Suppressor macrophage treated with lipopolysaccharide for 4 hours (primary cell): ENCODE measurements around the gene ACTRT3.

Experiments
- DNase-seq: peaks from one replicate; pipeline ENCODE4 v3.0.0-alpha.2; 2020

The ACTRT3 gene

DNA sequence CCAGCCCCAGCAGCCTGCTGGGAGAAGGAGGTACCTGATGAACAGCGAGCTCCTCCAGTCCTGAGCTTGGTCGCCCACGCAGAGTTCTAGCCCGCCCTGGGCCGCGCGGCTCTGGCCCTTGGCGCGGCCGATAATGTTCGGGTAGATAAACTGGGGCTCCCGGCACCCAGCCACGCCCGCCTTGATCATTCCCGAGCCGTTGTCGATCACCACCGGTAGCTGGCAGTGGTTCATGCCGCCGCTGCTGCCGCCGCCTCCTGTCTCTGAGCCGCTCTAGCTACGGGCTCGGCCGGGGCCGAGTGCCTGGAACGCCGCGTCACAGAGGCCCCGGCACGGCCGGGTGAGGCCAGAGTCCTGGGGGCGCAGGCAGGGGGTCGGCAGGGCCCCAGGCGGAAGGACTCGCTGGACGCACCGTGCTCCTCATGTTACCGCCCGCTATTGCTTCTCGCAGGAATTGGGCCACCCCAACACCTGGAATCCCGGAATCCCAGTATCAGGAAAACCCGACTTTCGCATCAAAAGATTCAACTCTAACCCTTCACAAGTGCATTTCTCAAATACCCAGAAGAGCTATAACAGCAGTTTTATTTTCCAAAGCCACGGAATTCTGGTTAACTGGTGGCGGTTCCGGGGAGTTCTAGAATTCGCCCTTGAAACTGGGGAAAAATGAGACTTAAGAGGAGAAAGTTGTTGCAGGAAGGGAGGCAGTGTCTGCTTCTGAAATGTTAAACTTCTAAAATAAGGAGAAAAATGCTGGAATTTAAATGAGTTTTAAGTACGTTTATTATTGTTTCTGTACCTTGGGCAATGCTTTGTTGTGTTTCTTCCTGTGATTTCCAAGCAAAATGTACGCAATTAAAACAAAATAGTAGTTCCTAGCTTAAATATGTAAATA lies at the start of gene ACTRT3:
Gene ACTRT3, minus strand, starts transcription at position 275 of the 895 bp plus-strand sequence. Its CDS starts 41 bp downstream, at position 234.
- peak; percentile 65 for DNase-seq

DNA sequence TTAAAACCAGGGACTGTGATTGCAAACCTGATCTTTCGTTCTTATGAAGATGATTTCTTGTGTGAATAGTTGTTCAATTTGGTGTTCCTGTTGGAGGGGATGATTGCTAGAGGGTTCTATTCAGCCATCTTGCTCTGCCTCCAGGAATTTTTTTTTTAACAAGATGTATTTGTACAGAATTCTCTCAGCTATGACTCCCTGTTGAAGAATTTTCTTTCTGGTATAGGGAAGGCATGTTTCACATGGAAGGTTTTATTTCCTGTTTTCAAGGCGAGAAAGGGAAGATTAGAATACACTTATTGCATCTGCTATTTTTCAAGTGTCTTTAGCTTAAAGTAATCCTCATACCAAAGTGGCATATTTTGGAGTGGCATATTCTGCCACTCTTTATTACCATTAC lies 49.0 kb upstream of the ACTRT3 start:
- DNase-seq, result no peak

GRCh38 chr3:169815590-169816150 lies 46.3 kb upstream of the ACTRT3 start:
- DNase-seq, result no peak

GRCh38 chr3:169813757-169814517 lies 44.6 kb upstream of the ACTRT3 start:
- peak; percentile 57 for DNase-seq

- peak; percentile 53 for DNase-seq
Observed at GRCh38 chr3:169813278-169813677, 43.9 kb upstream of the ACTRT3 start.

DNA sequence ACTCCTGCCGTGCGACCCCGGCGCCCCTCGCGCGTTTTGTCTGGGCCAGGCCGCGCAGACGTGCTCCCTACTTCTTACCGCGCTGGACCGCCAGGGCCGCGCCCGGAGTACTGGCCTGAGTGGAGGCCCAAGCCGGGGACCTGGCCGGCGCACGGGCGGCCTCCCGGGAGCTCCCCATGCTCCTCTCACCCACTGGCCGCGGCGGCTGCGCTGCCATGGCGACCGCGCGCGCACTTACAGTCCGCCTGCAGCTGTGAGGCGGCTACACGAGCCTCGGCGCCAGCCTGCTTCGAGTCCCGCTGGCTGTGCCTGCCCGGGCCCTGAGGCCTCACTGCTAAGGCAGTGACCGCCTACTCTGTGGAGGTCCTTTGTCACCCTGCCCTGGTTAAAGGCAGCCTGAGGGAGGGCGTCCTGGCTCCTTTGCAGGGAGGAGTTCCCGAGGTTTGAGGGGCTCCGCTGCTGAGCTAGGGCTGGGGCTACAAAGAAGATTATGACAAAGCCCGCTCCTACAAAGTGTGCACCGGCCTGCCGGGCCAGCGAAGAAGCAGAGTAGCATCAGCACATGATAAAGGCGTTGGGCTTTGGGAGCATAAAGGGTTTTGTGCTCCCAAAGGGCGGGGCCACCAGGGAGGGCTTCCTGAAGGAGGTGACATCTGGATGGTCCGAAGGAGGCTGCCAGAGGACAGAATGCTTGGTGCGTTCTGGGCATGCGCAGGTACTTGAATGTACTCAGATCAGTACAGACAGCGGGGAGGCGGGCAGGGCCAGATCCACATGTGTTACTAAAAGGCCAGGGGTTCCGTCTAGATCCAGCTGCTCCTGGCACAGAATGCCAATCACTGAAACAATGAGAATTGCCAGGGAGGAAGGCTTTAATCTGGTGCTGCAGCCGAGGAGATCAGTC lies 43.2 kb upstream of the ACTRT3 start, which contains the start of the genes LRRC34 and LRRIQ4:
Gene LRRC34, minus strand, starts transcription at position 573 of the 904 bp plus-strand sequence. Its CDS starts 356 bp downstream, at position 217.
Gene LRRIQ4, plus strand, starts transcription at position 539 of the 904 bp plus-strand sequence. CDS start 9,052 bp downstream, outside the sequence.
- DNase-seq, result peak; percentile 69

DNA sequence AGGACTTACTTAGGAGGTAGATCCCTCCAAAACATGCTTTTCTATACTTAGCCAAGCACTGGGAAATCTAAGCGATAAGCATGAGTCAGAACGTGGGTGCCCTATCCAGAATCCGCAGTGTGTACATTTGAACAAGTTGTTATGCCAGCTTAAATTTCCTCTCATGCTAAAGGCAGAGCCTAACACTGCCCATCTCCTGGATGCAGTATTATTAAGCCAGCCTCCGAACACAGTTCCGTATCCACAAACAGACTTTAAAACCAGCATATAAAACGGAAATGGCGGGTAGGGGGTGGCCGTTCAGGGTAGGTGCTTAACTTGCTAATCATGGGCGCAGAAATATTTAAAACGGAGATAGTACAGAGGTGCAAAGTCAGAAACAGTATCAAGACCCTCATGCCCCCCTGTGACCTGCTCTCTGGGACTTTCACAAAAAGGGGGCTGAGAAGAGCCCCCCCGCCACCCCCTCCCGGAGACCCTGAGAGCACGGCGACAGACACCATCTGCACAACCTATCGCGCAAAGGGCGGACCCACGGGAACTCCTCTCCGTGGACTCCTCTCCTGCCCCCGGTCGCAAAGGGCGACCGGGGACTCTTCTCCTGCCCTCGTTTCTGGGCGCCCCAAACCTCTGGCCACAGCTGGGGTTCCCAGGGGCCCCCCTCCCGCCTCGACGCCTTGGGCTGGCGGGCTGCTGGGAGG lies 42.4 kb upstream of the ACTRT3 start:
- DNase-seq, result peak; percentile 24

DNA sequence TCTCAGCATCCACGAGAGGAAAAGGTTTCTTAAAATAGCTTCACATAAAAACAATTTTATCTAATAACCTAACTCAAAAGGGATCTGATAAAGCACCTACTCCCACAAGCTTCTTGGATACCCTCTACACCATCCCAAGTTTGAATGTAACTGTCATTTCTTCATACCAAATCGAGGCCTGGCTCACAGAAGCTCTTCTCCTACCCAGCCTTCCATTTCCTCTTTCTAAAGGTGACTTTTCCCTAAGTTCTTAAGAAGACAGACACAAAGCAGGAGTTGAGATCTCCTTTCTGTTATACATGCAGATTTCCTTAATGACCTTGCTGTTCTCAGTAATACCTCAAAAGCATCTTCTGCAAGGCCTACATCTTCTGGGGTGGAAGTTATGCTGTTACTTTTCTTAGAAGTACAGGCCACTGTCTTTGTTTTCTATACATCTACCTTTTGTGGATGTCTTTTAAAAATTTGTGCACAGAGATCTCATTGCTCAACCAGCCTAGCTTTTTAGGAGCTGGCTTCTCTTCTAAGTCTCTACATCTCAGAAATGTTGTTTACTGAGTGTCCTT lies 40.0 kb upstream of the ACTRT3 start:
- no peak for DNase-seq

DNA sequence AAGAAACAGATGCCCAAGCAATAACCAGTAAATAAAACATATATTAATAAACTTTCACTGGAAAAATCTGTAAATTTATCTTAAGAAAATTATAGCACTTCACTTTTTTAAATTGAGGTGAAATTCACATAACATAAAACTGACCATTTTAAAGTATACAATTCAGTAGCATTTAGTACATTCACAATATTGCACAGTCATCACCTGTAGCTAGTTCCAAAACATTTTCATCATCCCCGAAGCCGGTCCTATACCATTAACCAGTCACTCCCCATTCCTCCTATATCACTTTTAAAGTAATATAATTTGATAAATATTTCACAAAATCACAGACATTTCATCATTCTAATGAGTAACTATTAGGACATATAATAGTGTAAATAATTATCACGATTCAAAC lies 35.3 kb upstream of the ACTRT3 start:
- DNase-seq, result no peak

DNA sequence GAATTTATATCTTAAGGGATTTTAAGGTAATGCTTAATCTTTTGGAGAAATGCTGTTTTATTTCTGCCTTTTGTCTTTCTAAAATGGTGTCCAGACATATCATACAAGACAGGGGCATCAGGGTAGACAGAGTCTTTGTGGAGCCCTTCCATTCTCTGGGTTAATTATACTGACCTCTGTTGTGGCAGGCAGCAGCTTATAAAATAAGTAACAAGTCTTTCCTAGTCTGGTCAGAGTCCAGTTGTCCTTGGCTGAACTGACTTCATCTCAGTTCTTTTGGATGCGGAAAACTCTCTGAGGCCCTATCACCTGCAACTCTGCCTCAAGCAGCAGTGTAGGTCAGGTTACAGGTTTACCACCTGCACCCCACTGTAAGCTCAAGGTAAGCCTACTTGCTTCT lies 23.0 kb upstream of the ACTRT3 start:
- DNase-seq, result no peak

DNA sequence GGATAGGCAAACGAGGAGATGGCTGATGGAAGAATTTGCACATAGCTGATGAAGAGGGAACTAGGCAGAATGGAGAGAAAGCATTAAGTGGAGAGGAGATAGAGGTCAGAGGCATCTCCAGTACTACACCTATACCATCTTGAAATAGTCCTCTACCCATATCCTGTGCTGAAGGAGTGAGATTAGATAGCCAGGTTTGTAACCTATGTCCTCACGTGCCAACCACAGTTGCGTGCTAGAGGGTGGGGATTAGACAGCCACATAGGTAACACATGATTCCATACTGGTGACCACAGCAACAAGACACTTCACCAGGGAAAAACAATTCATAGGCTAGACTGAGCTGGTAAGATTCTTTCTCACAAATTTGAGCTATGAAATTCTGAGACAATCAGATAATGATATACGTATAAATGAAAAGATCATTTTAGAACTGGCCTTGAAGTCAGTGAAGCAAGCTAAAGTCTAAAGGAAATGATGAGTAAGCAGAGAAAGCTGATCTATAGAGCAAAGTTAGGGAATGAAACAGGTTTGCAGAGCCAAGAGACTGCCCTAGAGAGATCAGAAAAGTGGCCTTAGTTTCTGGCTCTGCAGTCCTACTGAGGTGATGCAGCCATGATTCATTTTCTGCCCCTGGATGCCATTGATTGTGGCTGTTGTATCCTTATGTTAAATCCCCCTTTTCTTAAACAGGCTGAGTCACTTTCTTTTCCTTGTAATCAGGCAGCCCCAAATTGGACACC lies 21.5 kb upstream of the ACTRT3 start:
- DNase-seq, result no peak

DNA sequence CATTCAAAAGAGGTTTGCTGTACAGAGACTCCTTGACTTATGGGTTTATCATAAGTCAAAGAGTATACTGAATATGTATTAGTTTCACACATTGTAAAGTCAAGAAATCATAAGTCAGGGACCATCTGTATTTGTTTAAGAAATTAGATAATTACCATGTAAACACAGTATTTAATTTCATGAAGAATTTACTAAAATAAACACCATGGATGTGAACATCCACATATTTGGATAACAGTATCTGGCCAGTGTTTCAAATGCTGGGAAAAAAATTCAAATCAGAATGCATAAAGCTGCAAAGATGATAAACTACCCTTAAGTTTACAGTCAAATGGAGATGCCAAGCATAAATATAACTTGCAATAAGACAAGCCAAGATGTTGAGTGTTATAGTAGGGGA lies 20.9 kb upstream of the ACTRT3 start:
- DNase-seq, result no peak

DNA sequence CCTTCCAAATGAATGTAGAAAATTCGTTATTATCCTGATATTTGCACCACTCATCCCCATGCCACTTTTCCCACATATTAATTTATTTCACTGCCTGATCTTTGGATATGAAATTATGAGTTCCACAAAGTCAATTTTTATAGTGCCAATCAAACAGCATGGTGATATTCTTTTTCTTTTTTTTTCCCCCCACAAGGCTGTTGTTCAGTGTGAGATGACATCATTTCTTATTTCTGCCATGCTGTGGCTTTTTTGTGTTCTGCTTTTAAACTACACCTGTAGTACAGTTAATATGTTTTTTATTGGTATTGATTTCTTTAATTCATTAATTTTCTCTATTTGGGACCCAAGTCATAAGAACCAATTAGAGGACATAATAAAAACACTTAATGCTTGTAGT lies 18.4 kb upstream of the ACTRT3 start:
- DNase-seq, result no peak

DNA sequence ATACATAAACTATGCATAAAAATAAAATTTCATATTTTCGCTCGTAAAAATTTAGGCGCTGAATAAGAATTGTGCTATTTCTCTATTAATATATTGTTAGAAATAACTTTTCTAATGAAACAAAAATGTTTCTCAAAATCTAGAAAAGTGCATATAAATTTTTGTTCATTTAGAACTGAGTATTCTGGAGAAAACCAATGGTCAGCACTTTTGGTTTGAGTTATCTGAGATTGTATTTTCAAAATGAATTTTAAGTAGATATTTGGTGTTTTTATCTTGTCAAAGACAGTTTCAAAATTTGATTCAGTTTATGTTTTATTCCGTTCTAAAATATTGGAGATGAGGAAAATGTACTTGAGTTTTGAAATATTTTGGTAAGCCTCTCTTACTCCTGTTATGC lies 17.8 kb upstream of the ACTRT3 start:
- no peak for DNase-seq

DNA sequence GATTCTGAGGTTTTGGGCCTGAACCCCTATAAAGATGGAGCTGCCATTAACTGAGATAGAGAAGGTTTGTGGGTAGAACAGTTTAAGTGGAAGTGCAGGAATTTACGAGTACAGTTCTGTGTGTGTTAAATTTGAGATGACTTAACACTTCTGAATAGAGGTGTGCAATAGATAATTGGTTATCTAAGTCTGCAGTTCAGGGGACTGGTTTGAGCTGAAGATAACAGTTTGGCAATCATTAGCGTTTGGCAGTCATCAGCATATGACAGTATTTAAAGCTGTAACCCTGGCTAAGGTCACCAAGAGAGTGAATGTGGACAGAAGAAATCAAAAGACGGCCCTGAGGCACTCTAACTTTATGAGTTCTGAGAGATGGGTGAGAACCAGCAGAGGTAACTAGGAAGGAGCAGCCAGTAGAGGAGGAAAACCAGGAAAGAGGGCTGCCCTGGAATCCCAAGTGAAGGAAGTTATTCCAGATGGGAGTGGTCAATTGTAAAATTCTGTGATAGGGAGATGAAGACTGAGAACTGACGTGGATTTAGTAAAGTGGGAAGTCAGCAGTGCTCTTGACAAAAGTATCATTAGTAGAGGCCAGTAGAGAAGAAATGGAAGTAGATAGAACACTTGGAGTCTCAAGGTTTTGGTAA lies 12.0 kb upstream of the ACTRT3 start:
- no peak for DNase-seq

DNA sequence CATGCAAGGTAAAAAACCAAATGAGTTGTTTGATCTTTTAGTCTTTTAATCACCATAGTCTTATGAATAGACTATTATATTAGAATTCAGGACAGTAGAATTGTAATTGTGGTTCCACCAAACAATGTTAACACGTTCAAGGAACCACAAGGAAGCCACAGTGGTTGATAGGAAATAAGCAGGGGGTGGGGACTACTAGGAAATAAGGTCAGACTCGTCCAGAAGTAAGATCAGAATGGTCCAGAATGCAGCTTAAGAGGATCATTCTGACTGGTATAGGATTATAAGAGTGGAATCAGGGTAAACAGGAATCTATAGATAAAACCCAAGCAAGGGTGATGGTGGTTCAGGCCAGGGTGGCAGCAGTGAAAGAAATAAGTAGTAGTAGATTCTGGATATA lies 11.4 kb upstream of the ACTRT3 start:
- no peak for DNase-seq

DNA sequence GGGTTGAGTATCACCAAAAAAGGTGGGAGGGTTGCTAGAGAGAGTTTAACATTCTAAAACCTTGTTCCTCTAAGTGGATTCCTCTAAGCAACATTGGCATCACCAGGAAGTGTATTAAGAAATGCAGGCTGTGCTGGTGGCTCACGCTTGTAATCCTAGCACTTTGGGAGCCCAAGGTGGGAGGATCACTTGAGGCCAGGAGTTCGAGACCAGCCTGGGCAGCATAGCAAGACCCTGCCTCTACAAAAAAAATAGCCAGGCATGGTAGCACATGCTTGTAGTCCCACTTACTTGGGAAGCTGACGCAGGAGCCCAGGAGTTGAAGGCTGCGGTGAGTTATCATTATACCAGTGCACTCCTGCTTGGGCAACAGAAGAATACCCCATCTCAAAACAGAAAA lies 8.5 kb upstream of the ACTRT3 start:
- no peak for DNase-seq

- no peak for DNase-seq
Observed at GRCh38 chr3:169774186-169774585, 4.8 kb upstream of the ACTRT3 start.

DNA sequence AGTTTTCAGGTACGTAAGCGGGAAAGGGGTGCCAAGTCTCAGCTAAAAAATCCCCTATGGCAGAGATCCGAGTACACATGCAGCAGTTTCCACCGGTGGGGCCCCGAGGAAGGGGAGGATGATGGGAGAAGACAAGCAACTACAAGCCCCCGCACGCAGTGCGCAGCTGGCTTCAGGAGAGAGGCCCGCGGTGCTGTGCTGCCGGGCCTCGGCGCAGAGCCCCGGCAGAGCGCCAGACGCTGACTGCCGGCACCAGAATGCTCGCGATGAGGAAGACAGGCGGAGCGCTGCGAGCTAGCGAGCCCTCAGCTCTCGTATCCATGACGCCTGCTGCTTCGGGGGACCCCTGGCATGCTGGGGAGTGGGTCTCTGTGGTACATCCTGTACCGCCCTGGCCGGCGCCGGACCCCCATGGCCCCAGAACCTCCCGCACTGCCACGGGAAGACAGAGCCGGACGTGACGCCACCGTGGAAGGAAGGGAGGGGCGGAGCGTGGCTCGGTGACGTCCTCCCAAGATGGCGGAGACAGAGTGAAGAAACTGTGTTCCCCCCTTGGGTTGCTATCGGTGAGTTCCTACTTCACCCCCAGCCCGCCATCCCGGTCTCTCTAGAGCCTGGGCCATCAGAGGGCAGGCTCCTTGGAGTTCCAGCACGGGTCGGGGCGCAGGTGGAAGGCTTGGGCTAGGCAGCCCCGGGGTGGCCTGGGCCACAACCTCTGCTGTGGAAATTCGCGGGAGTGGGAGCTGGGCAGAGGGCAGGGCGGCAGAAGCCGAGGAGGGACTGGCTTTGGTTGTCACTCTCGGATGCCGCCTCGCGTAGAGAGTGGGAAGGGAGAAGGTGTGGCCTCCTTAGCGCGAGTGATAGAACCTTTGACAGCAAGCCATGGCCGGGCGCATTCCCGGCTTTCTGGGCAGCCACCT lies 3.8 kb upstream of the ACTRT3 start, which contains the start of gene MYNN:
Gene MYNN, plus strand, starts transcription at position 500 of the 920 bp plus-strand sequence. CDS start 900 bp downstream, outside the sequence.
- DNase-seq, result peak; percentile 92
